CD4-positive, CD25-positive, alpha-beta regulatory T cell (primary cell): ENCODE measurements around the gene C1orf116. TPM values are rescaled to one million over a fixed set of nuclear protein-coding genes. Genes with fewer than 3 reads are reported as not detected.

Experiments
- ATAC-seq, 2 donors: fragments of 150-1000 bp; cut with Tn5 transposase; one replicate each; pipeline ENCODE4 v1.10.0; 2021; ENCODE audit warnings: low read depth in 2 of 2, moderate number of reproducible peaks in 2 of 2, moderate library complexity in 1 of 2
- DNase-seq, 3 donors: peaks; one replicate each; pipeline versions ENCODE4 v3.0.0 to v3.0.0-alpha.2; 2012 to 2022; ENCODE audit warnings: mixed read lengths in 1 of 3
- H3K27ac ChIP-seq: one replicate; pipeline ENCODE4 v1.7.0; 2013; ENCODE audit warnings: mild to moderate bottlenecking, low read length; ENCODE audit not compliant: insufficient read depth, poor library complexity, severe bottlenecking
- H3K27me3 ChIP-seq: one replicate; pipeline ENCODE4 v1.7.0; 2013; ENCODE audit warnings: low read length; ENCODE audit not compliant: control insufficient read depth, insufficient read depth
- H3K36me3 ChIP-seq: one replicate; pipeline ENCODE4 v1.7.0; 2013; ENCODE audit warnings: mild to moderate bottlenecking, low read length, moderate library complexity; ENCODE audit not compliant: control insufficient read depth, insufficient read depth
- H3K4me1 ChIP-seq: 2 replicates; pipeline ENCODE4 v1.7.0; 2013; ENCODE audit warnings: mild to moderate bottlenecking, low read length; ENCODE audit not compliant: insufficient read depth, control insufficient read depth, poor library complexity, severe bottlenecking
- H3K4me3 ChIP-seq: one replicate; pipeline ENCODE4 v1.7.0; 2013; ENCODE audit warnings: low read depth, mild to moderate bottlenecking, low read length, moderate library complexity
- H3K9me3 ChIP-seq, 2 experiments: 1 replicate in 1 of 2; 2 replicates in 1 of 2; pipeline ENCODE4 v1.7.0; 2013; ENCODE audit warnings: low read length in 2 of 2, mild to moderate bottlenecking in 1 of 2, moderate library complexity in 1 of 2; ENCODE audit not compliant: control insufficient read depth in 2 of 2
- H3K27ac Mint-ChIP-seq, 3 donors: one replicate each; pipeline ENCODE4 v1.8.0; 2020 to 2022; ENCODE audit warnings: mild to moderate bottlenecking in 3 of 3, mixed read lengths in 3 of 3, moderate library complexity in 2 of 3
- H3K27me3 Mint-ChIP-seq: one replicate; pipeline ENCODE4 v1.8.0; 2022; ENCODE audit warnings: mild to moderate bottlenecking, mixed read lengths
- H3K36me3 Mint-ChIP-seq: one replicate; pipeline ENCODE4 v1.8.0; 2020; ENCODE audit warnings: mixed read lengths
- H3K4me1 Mint-ChIP-seq, 4 donors: one replicate each; pipeline ENCODE4 v1.8.0; 2020 to 2022; ENCODE audit warnings: mixed read lengths in 4 of 4, mild to moderate bottlenecking in 1 of 4
- H3K4me3 Mint-ChIP-seq, 4 donors: one replicate each; pipeline ENCODE4 v1.8.0; 2020 to 2022; ENCODE audit warnings: mild to moderate bottlenecking in 4 of 4, mixed read lengths in 4 of 4, moderate library complexity in 3 of 4
- H3K9me3 Mint-ChIP-seq, 7 donors: one replicate each; pipeline ENCODE4 v1.8.0; 2020 to 2022; ENCODE audit warnings: mixed read lengths in 7 of 7, mild to moderate bottlenecking in 3 of 7, moderate library complexity in 2 of 7
- polyA plus RNA-seq, 4 donors: library from polyadenylated mRNA; unstranded; fragments of 300-500 nt; fragmentation: Illumina TruSeq; gene quantifications; one replicate each; pipeline ENCODE4 v1.2.3, GENCODE V29; 2021
- total RNA-seq: library from RNA; stranded (reverse); gene quantifications from one replicate; pipeline ENCODE4 v1.2.3, GENCODE V29; 2022

C1orf116 gene
- total and polyA plus RNA-seq, 5 donors from 2014 or later: 0.32 TPM; not detected in 4

DNA sequence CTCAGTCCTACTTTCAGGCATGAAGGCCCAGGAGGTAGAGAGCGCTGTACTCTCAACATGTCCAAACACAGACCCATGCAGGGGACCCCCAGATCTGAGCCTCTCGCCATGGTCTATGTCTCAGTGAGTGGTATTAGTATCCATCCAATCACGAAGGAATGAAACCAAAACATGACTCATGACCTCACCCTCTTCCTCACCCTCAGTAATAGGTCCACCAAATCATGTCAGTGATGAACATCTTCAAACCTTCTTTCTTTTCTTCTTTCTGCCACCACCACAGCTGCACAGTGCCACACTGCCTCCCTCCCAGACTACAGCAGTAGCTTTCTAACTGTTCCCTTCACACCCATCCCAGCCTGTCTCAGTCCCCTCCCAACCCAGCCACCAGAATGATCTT lies 16.8 kb downstream of the C1orf116 start:
- Histone ChIP-seq H3K27me3 (peaks cover 26% of the 10 kb centered on the region), H3K4me3 (no peak overlapping the region), H3K36me3 (no peaks in the 10 kb centered on the region), H3K4me1 (no peaks in the 10 kb centered on the region), H3K9me3 (no peaks in the 10 kb centered on the region), H3K27ac (no peak overlapping the region)
- H3K4me1 Mint-ChIP-seq: no peaks in the 10 kb centered on the region
- no peak overlapping the region for H3K27ac Mint-ChIP-seq
- peaks cover 0 to 5% (median 0%) of the 10 kb centered on the region in 7 donors for H3K9me3 Mint-ChIP-seq
- no peak for ATAC-seq
- no peaks in the 10 kb centered on the region for H3K36me3 Mint-ChIP-seq
- no peak overlapping the region for H3K4me3 Mint-ChIP-seq
- no peak for DNase-seq
- peaks cover 50% of the 10 kb centered on the region for H3K27me3 Mint-ChIP-seq

DNA sequence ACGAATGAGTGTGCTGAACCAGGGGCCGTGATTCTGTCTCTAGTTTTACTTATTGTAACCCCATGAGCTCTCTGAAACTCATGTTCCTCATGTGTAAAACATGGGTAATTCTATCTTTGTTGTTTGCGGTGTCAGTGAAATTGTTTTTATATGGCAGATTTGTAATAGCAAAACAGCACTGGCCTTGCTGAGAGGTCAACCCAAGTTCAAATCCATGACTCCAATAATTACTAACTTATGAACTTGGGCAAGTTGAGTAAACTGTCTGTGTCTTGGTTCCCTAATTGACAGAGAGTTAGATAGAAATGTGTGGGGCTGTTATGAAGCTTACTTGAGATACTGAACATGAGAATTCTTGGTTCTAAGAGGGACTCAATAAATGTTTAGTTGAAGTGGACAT lies 17.8 kb downstream of the C1orf116 start:
- peaks cover 26% of the 10 kb centered on the region for H3K27me3 ChIP-seq
- H3K4me1 ChIP-seq: no peaks in the 10 kb centered on the region
- H3K4me3 ChIP-seq: no peak overlapping the region
- no peaks in the 10 kb centered on the region for H3K4me1 Mint-ChIP-seq
- H3K4me3 Mint-ChIP-seq: no peak overlapping the region
- H3K27ac ChIP-seq: no peak overlapping the region
- H3K9me3 ChIP-seq: no peaks in the 10 kb centered on the region
- H3K9me3 Mint-ChIP-seq: peaks cover 0 to 5% (median 0%) of the 10 kb centered on the region in 7 donors
- H3K27me3 Mint-ChIP-seq: peaks cover 43% of the 10 kb centered on the region
- no peak for ATAC-seq
- no peaks in the 10 kb centered on the region for H3K36me3 ChIP-seq
- no peak overlapping the region for H3K27ac Mint-ChIP-seq
- H3K36me3 Mint-ChIP-seq: no peaks in the 10 kb centered on the region
- no peak for DNase-seq

DNA sequence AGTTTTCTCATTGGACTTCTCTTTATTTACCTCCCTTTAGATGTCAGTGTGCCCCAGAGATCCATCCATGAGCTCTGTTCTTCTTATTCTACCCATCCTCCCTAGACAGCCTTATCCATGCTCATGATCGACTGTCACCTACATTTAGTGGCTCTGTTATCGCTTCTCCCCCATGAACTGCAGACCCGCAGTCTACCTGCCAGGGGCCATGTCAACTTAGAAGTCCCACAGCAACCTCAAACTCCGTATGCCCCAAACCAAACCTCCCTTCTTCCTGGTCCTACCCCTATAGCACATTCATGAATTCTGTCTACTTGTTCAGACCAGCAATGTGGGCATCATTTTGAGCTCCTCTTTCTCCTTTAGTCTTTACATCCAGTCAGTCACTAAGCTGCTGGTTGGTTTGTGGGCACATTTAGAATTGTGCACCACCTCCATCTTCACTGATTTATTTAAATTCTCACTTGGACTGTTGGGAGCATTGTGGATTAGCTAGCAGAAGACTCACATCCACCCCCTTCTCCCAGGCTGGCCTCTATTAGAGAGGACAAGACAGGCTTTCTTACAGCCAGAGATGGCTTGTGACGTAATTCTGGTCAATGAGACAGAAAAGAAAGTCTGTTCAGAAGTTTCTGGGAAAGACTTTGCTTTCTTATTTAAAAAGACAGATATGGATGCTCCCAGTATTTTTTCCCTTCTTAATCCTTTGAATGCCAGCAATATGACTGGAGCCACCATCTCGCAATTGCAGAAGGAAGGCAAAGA lies 19.1 kb downstream of the C1orf116 start:
- Mint-ChIP-seq H3K27me3 (peaks cover 36% of the 10 kb centered on the region), H3K4me1 (no peaks in the 10 kb centered on the region), H3K9me3 (peaks cover 0 to 2% (median 0%) of the 10 kb centered on the region in 7 donors), H3K4me3 (no peak overlapping the region), H3K27ac (no peak overlapping the region), H3K36me3 (no peaks in the 10 kb centered on the region)
- Histone ChIP-seq H3K4me3 (no peak overlapping the region), H3K9me3 (no peaks in the 10 kb centered on the region), H3K27me3 (peaks cover 28% of the 10 kb centered on the region), H3K27ac (no peak overlapping the region), H3K36me3 (no peaks in the 10 kb centered on the region), H3K4me1 (no peaks in the 10 kb centered on the region)
- ATAC-seq (no peak), DNase-seq (no peak)

DNA sequence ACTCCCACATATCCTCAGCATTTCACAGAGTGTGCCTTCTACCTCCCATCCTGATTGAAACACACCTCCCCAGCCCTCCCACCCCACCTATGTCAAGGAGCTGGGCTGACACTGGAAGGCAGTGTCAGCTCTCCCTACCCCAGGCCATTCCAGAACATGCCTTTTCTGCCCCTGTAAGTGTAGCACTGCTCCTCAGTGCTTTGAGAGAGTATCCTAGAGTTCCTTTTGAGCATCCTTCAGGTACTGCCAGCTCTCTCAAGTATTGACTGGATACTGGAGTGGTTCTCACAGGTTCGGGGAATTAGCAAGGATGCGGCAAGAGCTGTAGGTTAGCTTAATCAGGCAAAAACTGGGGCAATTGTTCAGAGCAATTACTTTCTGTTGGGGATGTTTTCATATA lies 21.8 kb downstream of the C1orf116 start:
- DNase-seq (no peak), ATAC-seq (no peak)
- no peaks in the 10 kb centered on the region for H3K36me3 ChIP-seq
- no peak overlapping the region for H3K27ac Mint-ChIP-seq
- no peak overlapping the region for H3K4me3 Mint-ChIP-seq
- H3K9me3 ChIP-seq: no peaks in the 10 kb centered on the region
- H3K4me1 ChIP-seq: no peaks in the 10 kb centered on the region
- peaks cover 39% of the 10 kb centered on the region for H3K27me3 Mint-ChIP-seq
- no peak overlapping the region for H3K27ac ChIP-seq
- H3K27me3 ChIP-seq: peaks cover 36% of the 10 kb centered on the region
- no peaks in the 10 kb centered on the region for H3K36me3 Mint-ChIP-seq
- H3K9me3 Mint-ChIP-seq: no peaks in the 10 kb centered on the region
- H3K4me1 Mint-ChIP-seq: no peaks in the 10 kb centered on the region
- no peak overlapping the region for H3K4me3 ChIP-seq

GRCh38 chr1:207009945-207010344 lies 22.6 kb downstream of the C1orf116 start:
- H3K4me3 ChIP-seq: no peak overlapping the region
- Mint-ChIP-seq H3K4me1 (peaks cover 0 to 3% (median 1%) of the 10 kb centered on the region in 4 donors), H3K27ac (no peak overlapping the region), H3K9me3 (no peaks in the 10 kb centered on the region), H3K4me3 (no peak overlapping the region), H3K27me3 (peaks cover 44% of the 10 kb centered on the region), H3K36me3 (no peaks in the 10 kb centered on the region)
- no peaks in the 10 kb centered on the region for H3K4me1 ChIP-seq
- H3K27me3 ChIP-seq: peaks cover 38% of the 10 kb centered on the region
- H3K27ac ChIP-seq: no peak overlapping the region
- DNase-seq: no peak
- no peak for ATAC-seq
- H3K36me3 ChIP-seq: no peaks in the 10 kb centered on the region
- no peaks in the 10 kb centered on the region for H3K9me3 ChIP-seq

- no peak for ATAC-seq
- H3K36me3 Mint-ChIP-seq: no peaks in the 10 kb centered on the region
- peaks cover 35% of the 10 kb centered on the region for H3K27me3 ChIP-seq
- DNase-seq: no peak
- no peak overlapping the region for H3K4me3 Mint-ChIP-seq
- no peaks in the 10 kb centered on the region for H3K9me3 ChIP-seq
- H3K9me3 Mint-ChIP-seq: no peaks in the 10 kb centered on the region
- peaks cover 44% of the 10 kb centered on the region for H3K27me3 Mint-ChIP-seq
- H3K4me1 Mint-ChIP-seq: peaks cover 0 to 6% (median 2%) of the 10 kb centered on the region in 4 donors
- no peak overlapping the region for H3K4me3 ChIP-seq
- H3K36me3 ChIP-seq: no peaks in the 10 kb centered on the region
- H3K4me1 ChIP-seq: no peaks in the 10 kb centered on the region
- H3K27ac Mint-ChIP-seq: no peak overlapping the region
- no peak overlapping the region for H3K27ac ChIP-seq
Measured at GRCh38 chr1:207009182-207009850, 23.2 kb downstream of the C1orf116 start.

DNA sequence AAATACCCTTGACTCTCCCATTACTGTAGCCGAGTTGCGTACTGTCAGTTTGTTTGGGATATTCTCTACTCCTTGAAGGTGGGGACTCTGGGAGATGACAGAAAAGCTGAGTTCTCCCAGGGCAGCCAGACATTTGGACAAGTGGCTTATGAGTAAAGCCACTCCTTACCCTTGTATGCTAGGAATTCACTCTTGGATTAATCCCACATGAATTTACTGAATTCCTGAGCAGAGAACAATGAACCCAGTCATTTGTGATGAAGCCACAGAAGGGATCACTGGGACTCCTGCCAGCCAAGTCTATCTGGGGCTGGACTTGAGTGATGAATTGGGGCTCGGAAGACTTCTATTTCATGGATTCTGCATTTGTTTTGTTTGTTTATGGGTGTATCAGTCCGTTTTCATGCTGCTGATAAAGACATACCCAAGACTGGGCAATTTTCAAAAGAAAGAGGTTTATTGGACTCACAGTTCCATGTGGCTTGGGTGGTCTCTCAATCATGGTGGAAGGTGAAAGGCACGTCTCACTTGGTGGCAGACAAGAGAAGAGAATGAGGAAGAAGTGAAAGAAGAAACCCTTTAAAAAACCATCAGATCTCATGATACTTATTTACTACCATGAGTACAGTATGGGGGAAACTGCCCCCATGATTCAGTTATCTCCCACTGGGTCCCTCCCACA lies 25.1 kb downstream of the C1orf116 start:
- no peak overlapping the region for H3K4me3 ChIP-seq
- H3K27ac Mint-ChIP-seq: no peak overlapping the region
- ATAC-seq: no peak

More for the DNA sequence above, 25.1 kb downstream of the C1orf116 start:
- no peaks in the 10 kb centered on the region for H3K9me3 Mint-ChIP-seq
- H3K27ac ChIP-seq: no peak overlapping the region
- H3K4me3 Mint-ChIP-seq: no peak overlapping the region
- peaks cover 0 to 6% (median 2%) of the 10 kb centered on the region in 4 donors for H3K4me1 Mint-ChIP-seq
- no peaks in the 10 kb centered on the region for H3K9me3 ChIP-seq
- no peaks in the 10 kb centered on the region for H3K36me3 ChIP-seq
- H3K27me3 Mint-ChIP-seq: peaks cover 43% of the 10 kb centered on the region
- H3K27me3 ChIP-seq: peaks cover 24% of the 10 kb centered on the region
- H3K36me3 Mint-ChIP-seq: no peaks in the 10 kb centered on the region
- H3K4me1 ChIP-seq: no peaks in the 10 kb centered on the region
- DNase-seq: no peak
